Chondrocyte (in vitro differentiated cells): ENCODE measurements around the gene MAP4. TPM values are rescaled to one million over a fixed set of nuclear protein-coding genes. Genes with fewer than 3 reads are reported as not detected.
A peak's percentile ranks its signal among the peaks of the same experiment; 100 is the strongest.

Source experiments
- DNase-seq: peaks from one replicate; pipeline ENCODE4 v3.0.0; 2021; ENCODE audit warnings: mixed read lengths, low spot score
- H3K27ac Mint-ChIP-seq: one replicate; pipeline ENCODE4 v1.8.0; 2021; ENCODE audit warnings: mild to moderate bottlenecking, moderate library complexity, mixed read lengths; ENCODE audit not compliant: unreplicated experiment
- H3K27me3 Mint-ChIP-seq: 2 replicates; pipeline ENCODE4 v1.8.0; 2021; ENCODE audit warnings: low read depth, mixed read lengths
- H3K36me3 Mint-ChIP-seq: 2 replicates; pipeline ENCODE4 v1.8.0; 2021; ENCODE audit warnings: low read depth, mixed read lengths
- H3K4me1 Mint-ChIP-seq: 2 replicates; pipeline ENCODE4 v1.8.0; 2021; ENCODE audit warnings: low read depth, mild to moderate bottlenecking, mixed read lengths
- H3K4me3 Mint-ChIP-seq: one replicate; pipeline ENCODE4 v1.8.0; 2021; ENCODE audit warnings: mild to moderate bottlenecking, moderate library complexity, mixed read lengths; ENCODE audit not compliant: unreplicated experiment
- H3K9me3 Mint-ChIP-seq: 2 replicates; pipeline ENCODE4 v1.8.0; 2021; ENCODE audit warnings: low read depth, mixed read lengths
- total RNA-seq: library from RNA; stranded (reverse); gene quantifications from 3 replicates; pipeline ENCODE4 v1.2.1, GENCODE V29; 2021
- TF ChIP-seq, protein P1 (sequence below): fragments of 200-600 bp; sonication (generic); IDR thresholded peaks from 2 replicates; pipeline ENCODE4 v1.5.0; 2021; ENCODE audit warnings: antibody characterized with exemption, mild to moderate bottlenecking, moderate library complexity

The MAP4 gene
- total RNA-seq, 1 donor from 2014 or later: 401 TPM

DNA sequence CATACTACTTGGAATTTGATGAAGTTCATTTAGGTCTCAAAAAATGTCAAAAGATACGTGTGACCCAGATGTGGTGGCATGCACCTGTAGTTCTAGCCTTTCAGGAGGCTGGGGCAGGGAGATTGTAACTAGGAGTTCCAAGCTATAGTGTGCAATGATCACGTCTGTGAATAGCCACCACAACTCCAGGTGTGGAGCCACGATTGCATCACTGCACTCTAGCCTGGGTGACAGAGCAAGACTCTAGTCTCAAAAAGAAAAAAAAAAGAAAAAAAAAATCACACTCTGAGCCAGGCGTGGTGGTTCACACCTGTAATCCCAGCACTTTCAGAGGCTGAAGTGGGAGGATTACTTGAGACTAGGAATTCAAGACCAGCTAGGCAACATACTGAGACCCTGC is 14.2 kb downstream of the MAP4 start:
- Mint-ChIP-seq H3K4me3 (no peak overlapping the region), H3K27ac (no peak overlapping the region), H3K36me3 (peaks cover 4% of the 10 kb centered on the region), H3K27me3 (no peaks in the 10 kb centered on the region), H3K9me3 (no peaks in the 10 kb centered on the region), H3K4me1 (peaks cover 34% of the 10 kb centered on the region)
- TF ChIP-seq, protein P1, sequence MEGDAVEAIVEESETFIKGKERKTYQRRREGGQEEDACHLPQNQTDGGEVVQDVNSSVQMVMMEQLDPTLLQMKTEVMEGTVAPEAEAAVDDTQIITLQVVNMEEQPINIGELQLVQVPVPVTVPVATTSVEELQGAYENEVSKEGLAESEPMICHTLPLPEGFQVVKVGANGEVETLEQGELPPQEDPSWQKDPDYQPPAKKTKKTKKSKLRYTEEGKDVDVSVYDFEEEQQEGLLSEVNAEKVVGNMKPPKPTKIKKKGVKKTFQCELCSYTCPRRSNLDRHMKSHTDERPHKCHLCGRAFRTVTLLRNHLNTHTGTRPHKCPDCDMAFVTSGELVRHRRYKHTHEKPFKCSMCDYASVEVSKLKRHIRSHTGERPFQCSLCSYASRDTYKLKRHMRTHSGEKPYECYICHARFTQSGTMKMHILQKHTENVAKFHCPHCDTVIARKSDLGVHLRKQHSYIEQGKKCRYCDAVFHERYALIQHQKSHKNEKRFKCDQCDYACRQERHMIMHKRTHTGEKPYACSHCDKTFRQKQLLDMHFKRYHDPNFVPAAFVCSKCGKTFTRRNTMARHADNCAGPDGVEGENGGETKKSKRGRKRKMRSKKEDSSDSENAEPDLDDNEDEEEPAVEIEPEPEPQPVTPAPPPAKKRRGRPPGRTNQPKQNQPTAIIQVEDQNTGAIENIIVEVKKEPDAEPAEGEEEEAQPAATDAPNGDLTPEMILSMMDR: no peak
- DNase-seq: no peak

DNA sequence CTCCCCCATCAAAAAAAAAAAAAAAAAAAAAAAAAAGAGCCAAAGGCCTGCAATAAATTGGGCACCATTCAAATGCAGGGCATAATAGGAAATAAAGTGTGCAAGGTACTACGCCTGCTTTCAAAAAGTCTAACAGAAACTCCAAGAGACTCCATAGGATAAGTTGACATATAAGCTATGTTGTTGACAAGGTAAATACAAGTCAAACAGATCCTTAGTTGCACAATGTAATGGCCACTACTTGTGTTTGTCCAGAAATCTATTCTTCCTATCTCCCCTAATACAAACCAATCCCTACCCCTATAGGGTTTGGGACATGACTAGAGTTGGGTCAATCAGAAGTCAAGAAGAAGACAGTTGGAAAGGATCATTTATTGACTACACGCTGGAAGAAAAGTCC is 16.0 kb downstream of the MAP4 start:
- DNase-seq: no peak
- H3K27ac Mint-ChIP-seq: peak overlapping the region; percentile 47
- no peak overlapping the region for H3K4me3 Mint-ChIP-seq
- H3K4me1 Mint-ChIP-seq: peaks cover 46% of the 10 kb centered on the region
- peaks cover 16% of the 10 kb centered on the region for H3K36me3 Mint-ChIP-seq
- TF ChIP-seq, protein P1: no peak
- H3K9me3 Mint-ChIP-seq: no peaks in the 10 kb centered on the region
- H3K27me3 Mint-ChIP-seq: no peaks in the 10 kb centered on the region

DNA sequence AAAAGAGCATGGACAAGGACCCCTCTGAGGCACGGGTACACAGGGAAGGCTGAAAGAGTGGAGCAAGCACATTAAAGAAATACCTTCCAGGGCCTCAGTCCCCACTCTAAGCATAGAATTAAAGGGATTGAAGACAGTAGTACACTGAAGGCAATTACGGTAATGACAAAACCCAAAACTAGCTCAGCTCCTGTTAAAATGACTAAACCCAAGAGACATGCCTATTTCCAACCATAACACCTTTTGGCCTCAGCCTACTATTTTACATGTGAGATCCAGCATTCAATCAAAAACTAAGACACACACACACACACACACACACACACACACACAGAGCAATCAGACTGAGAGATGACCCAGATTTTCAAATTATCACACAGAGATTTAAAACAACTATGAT is 19.8 kb downstream of the MAP4 start:
- Mint-ChIP-seq H3K4me1 (peaks cover 41% of the 10 kb centered on the region), H3K9me3 (no peaks in the 10 kb centered on the region), H3K4me3 (no peak overlapping the region), H3K36me3 (peaks cover 25% of the 10 kb centered on the region), H3K27me3 (no peaks in the 10 kb centered on the region), H3K27ac (no peak overlapping the region)
- TF ChIP-seq, protein P1: no peak
- no peak for DNase-seq

- TF ChIP-seq, protein P1: no peak
- Mint-ChIP-seq H3K9me3 (no peaks in the 10 kb centered on the region), H3K36me3 (peaks cover 25% of the 10 kb centered on the region), H3K4me3 (no peak overlapping the region), H3K27ac (no peak overlapping the region), H3K4me1 (peaks cover 43% of the 10 kb centered on the region), H3K27me3 (no peaks in the 10 kb centered on the region)
- DNase-seq: no peak
These were observed 22.0 kb downstream of the MAP4 start for GRCh38 chr3:47994180-47994579.

GRCh38 chr3:47991341-47991740 is 24.9 kb downstream of the MAP4 start:
- H3K4me1 Mint-ChIP-seq: peaks cover 32% of the 10 kb centered on the region
- H3K4me3 Mint-ChIP-seq: no peak overlapping the region
- no peaks in the 10 kb centered on the region for H3K9me3 Mint-ChIP-seq
- H3K27me3 Mint-ChIP-seq: no peaks in the 10 kb centered on the region
- peaks cover 21% of the 10 kb centered on the region for H3K36me3 Mint-ChIP-seq
- TF ChIP-seq, protein P1: no peak
- DNase-seq: no peak
- no peak overlapping the region for H3K27ac Mint-ChIP-seq
